OCI-LY1 (cell line): ENCODE data around the gene TIMM50.

Experiments
- H2AFZ ChIP-seq: fragments of 200-600 bp; sonication (generic), shearing (Covaris generic); 2 replicates; pipeline ENCODE4 v1.6.0; 2014; ENCODE audit warnings: antibody characterized with exemption, mild to moderate bottlenecking, low read length
- H3F3A ChIP-seq: fragments of 200-600 bp; sonication (generic), shearing (Covaris generic); 2 replicates; pipeline ENCODE4 v1.6.0; 2014; ENCODE audit warnings: mild to moderate bottlenecking, antibody characterized with exemption, low read length, moderate library complexity; ENCODE audit not compliant: insufficient read depth
- H3K27ac ChIP-seq: fragments of 200-600 bp; sonication (generic); 2 replicates; pipeline ENCODE4 v1.5.1; 2014; ENCODE audit warnings: low read length, mixed run types, mild to moderate bottlenecking, low read depth; ENCODE audit not compliant: poor library complexity, severe bottlenecking
- H3K27me3 ChIP-seq: fragments of 200-600 bp; sonication (generic); 2 replicates; pipeline ENCODE4 v1.6.0; 2014; ENCODE audit warnings: antibody characterized with exemption, mild to moderate bottlenecking, low read length, moderate library complexity; ENCODE audit not compliant: insufficient read depth
- H3K36me3 ChIP-seq: fragments of 200-600 bp; sonication (generic); 2 replicates; pipeline ENCODE4 v1.6.1; 2014; ENCODE audit warnings: mild to moderate bottlenecking, antibody characterized with exemption, low read length, moderate library complexity, mixed read lengths; ENCODE audit not compliant: insufficient read depth
- H3K4me1 ChIP-seq: fragments of 200-600 bp; sonication (generic); 2 replicates; pipeline ENCODE4 v1.5.1; 2014; ENCODE audit warnings: mild to moderate bottlenecking, low read length, moderate library complexity; ENCODE audit not compliant: insufficient read depth, severe bottlenecking
- H3K4me2 ChIP-seq: fragments of 200-600 bp; sonication (generic), shearing (Covaris generic); 2 replicates; pipeline ENCODE4 v1.6.1; 2014; ENCODE audit warnings: low read length
- H3K4me3 ChIP-seq: fragments of 200-600 bp; sonication (generic); 2 replicates; pipeline ENCODE4 v1.5.1; 2014; ENCODE audit warnings: low read length, low read depth, mild to moderate bottlenecking, mixed read lengths; ENCODE audit not compliant: poor library complexity, severe bottlenecking
- H3K79me2 ChIP-seq: fragments of 200-600 bp; shearing (Covaris generic); 2 replicates; pipeline ENCODE4 v1.6.1; 2016; ENCODE audit warnings: mixed run types, low read length, mixed read lengths; ENCODE audit not compliant: insufficient read depth
- H3K9ac ChIP-seq: fragments of 200-600 bp; sonication (generic), shearing (Covaris generic); 2 replicates; pipeline ENCODE4 v1.6.1; 2014; ENCODE audit warnings: mild to moderate bottlenecking, low read length, mixed read lengths
- H3K9me2 ChIP-seq: fragments of 200-600 bp; sonication (generic), shearing (Covaris generic); 2 replicates; pipeline ENCODE4 v1.6.1; 2014; ENCODE audit warnings: low read depth, mild to moderate bottlenecking, low read length, mixed read lengths
- H3K9me3 ChIP-seq: fragments of 200-600 bp; shearing (Covaris generic); 2 replicates; pipeline ENCODE4 v1.6.1; 2014; ENCODE audit warnings: low read length, mixed read lengths
- H4K20me1 ChIP-seq: fragments of 200-600 bp; sonication (generic), shearing (Covaris generic); 2 replicates; pipeline ENCODE4 v1.6.0; 2016; ENCODE audit warnings: mild to moderate bottlenecking, low read length; ENCODE audit not compliant: insufficient read depth
- EZH2 ChIP-seq: fragments of 200-600 bp; sonication (generic), shearing (Covaris generic); IDR thresholded peaks from 2 replicates; pipeline ENCODE4 v1.8.0; 2017; ENCODE audit warnings: borderline replicate concordance, mixed run types, mild to moderate bottlenecking, antibody characterized with exemption, low read length, moderate library complexity, mixed read lengths
- TF ChIP-seq, protein P1 (sequence below): fragments of 200-600 bp; sonication (generic), shearing (Covaris generic); IDR thresholded peaks from 2 replicates; pipeline ENCODE4 v1.5.1; 2017; ENCODE audit warnings: mild to moderate bottlenecking, antibody characterized with exemption, low read length, moderate library complexity, mixed read lengths

TIMM50 gene

DNA sequence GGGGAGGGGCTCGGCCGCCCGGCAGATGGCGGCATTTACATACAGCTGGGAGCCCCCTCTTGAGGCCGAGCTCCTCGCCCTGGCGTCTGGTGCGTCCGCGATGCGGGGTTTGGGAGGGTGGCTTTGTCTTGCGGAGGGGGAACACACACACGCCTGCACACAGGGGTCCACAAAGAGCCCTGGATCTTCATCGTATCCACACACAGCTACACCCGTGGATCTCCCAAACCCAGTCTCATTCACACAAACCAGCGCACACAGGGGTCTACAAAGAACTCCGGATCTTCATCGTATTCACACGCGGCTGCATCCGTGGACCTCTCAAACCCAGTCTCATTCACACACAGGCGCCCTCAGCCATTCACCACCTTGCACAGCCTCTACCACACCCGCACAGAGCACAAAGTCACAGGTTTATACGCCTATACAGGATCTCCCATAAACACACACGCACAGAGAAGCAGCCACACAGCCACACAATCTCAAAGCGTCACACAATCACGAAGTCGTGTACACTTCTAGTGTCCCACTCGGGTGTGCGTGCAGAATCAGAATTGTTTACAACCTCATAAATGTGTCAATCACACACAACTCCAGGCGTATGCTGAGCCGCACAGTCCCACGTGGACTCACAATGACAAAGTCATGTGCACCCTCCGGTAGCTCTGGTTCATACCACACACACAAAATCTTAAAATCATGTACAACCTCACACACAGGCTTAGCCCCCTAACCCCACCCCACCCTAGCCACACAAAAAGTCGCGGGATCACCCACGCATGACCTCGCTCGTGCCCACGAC lies 17.6 kb downstream of the TIMM50 start:
- no peaks in the 10 kb centered on the region for H3F3A ChIP-seq
- H3K4me2 ChIP-seq, result peak overlapping the region; percentile 84
- peak overlapping the region; percentile 65 for H3K27ac ChIP-seq
- H3K4me3 ChIP-seq, result peak overlapping the region; percentile 60
- H2AFZ ChIP-seq, result no peak overlapping the region
- H3K27me3 ChIP-seq, result no peaks in the 10 kb centered on the region; the same call in none of the 2 replicates
- H3K79me2 ChIP-seq, result no peaks in the 10 kb centered on the region
- H3K9ac ChIP-seq, result peak overlapping the region; percentile 50
- peaks cover 27% of the 10 kb centered on the region for H3K4me1 ChIP-seq
- H3K9me3 ChIP-seq, result no peaks in the 10 kb centered on the region
- H4K20me1 ChIP-seq, result no peaks in the 10 kb centered on the region
- no peaks in the 10 kb centered on the region for H3K9me2 ChIP-seq
- H3K36me3 ChIP-seq, result no peaks in the 10 kb centered on the region; the same call in 1 of the 2 replicates
- TF ChIP-seq, protein P1, sequence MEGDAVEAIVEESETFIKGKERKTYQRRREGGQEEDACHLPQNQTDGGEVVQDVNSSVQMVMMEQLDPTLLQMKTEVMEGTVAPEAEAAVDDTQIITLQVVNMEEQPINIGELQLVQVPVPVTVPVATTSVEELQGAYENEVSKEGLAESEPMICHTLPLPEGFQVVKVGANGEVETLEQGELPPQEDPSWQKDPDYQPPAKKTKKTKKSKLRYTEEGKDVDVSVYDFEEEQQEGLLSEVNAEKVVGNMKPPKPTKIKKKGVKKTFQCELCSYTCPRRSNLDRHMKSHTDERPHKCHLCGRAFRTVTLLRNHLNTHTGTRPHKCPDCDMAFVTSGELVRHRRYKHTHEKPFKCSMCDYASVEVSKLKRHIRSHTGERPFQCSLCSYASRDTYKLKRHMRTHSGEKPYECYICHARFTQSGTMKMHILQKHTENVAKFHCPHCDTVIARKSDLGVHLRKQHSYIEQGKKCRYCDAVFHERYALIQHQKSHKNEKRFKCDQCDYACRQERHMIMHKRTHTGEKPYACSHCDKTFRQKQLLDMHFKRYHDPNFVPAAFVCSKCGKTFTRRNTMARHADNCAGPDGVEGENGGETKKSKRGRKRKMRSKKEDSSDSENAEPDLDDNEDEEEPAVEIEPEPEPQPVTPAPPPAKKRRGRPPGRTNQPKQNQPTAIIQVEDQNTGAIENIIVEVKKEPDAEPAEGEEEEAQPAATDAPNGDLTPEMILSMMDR, result peak; percentile 43
- TF ChIP-seq EZH2, result no peak

DNA sequence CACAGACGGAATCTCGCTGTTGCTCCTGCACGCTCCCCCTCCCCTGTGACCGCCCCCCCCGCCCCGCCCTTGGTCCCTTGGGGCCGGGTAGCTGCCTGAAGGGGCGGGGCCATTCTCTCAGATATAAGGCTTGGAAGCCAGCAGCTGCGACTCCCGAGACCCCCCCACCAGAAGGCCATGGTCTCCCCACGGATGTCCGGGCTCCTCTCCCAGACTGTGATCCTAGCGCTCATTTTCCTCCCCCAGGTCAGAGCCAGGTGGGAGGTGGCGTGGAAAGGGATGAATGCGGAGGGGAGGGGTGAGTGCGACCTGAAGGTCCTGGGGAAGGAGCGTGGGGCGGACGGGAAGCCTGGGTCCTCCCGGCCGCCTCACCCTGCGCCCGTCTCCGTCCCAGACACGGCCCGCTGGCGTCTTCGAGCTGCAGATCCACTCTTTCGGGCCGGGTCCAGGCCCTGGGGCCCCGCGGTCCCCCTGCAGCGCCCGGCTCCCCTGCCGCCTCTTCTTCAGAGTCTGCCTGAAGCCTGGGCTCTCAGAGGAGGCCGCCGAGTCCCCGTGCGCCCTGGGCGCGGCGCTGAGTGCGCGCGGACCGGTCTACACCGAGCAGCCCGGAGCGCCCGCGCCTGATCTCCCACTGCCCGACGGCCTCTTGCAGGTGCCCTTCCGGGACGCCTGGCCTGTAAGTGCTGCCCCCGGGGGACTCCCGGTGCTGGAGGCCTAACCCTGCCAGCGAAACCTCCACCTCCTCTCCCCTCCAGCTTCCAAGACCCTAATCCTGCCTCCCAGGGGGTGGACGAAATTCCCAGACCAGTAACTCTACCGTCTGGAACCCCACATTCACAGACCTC lies 18.4 kb downstream of the TIMM50 start, which contains the start of gene DLL3:
Gene DLL3 (plus strand): TSS at position 150 of the 845 bp plus-strand sequence. CDS start 28 bp downstream, at position 178.
- peaks cover 27% of the 10 kb centered on the region for H3K4me1 ChIP-seq
- no peak within 1 kb of the TSS for H2AFZ ChIP-seq
- H3K4me2 ChIP-seq, result peak within 1 kb of the TSS; percentile 84
- no peaks in the 10 kb centered on the region for H3K9me3 ChIP-seq
- peaks cover 5% of the 10 kb centered on the region for H3K27me3 ChIP-seq
- H3K79me2 ChIP-seq, result no peaks in the 10 kb centered on the region
- H3K27ac ChIP-seq, result peak within 1 kb of the TSS; percentile 65
- H4K20me1 ChIP-seq, result no peaks in the 10 kb centered on the region
- H3K36me3 ChIP-seq, result no peaks in the 10 kb centered on the region; the same call in 1 of the 2 replicates
- no peaks in the 10 kb centered on the region for H3F3A ChIP-seq
- TF ChIP-seq, protein P1, result no peak
- TF ChIP-seq EZH2, result no peak
- H3K9me2 ChIP-seq, result no peaks in the 10 kb centered on the region
- H3K4me3 ChIP-seq, result peak within 1 kb of the TSS; percentile 60
- peak within 1 kb of the TSS; percentile 52 for H3K9ac ChIP-seq

DNA sequence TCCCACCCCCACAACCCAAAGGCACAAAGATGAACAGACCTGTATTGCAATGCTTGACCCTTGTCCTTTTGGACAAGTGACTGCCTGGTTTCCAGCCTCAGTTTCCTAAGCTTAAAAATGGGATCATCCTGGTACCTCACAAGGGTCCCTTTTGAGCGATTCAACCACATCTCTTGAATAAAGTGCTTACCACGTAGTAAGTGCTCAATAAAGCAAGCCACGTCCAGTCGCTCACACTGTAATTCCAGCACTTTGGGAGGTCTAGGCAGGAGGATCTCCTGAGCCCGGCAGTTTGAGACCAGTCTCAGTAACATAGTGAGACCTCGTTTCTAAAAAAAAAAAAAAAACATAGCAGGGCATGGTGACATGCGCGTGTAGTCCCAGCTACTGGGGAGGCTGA lies 19.3 kb downstream of the TIMM50 start:
- H3K9ac ChIP-seq, result no peak overlapping the region
- no peak overlapping the region for H3K27ac ChIP-seq
- no peaks in the 10 kb centered on the region for H3K79me2 ChIP-seq
- H3F3A ChIP-seq, result no peaks in the 10 kb centered on the region
- H3K9me2 ChIP-seq, result no peaks in the 10 kb centered on the region
- H3K4me3 ChIP-seq, result no peak overlapping the region
- peaks cover 27% of the 10 kb centered on the region for H3K4me1 ChIP-seq
- no peaks in the 10 kb centered on the region; the same call in 1 of the 2 replicates for H3K36me3 ChIP-seq
- H3K9me3 ChIP-seq, result no peaks in the 10 kb centered on the region
- H2AFZ ChIP-seq, result no peak overlapping the region
- H3K4me2 ChIP-seq, result peak overlapping the region; percentile 84; the same call in 1 of the 2 replicates
- peaks cover 5% of the 10 kb centered on the region for H3K27me3 ChIP-seq
- TF ChIP-seq, protein P1, result no peak
- TF ChIP-seq EZH2, result no peak
- H4K20me1 ChIP-seq, result no peaks in the 10 kb centered on the region
